ENCODE results near the gene SEC61A2.

GRCh38 chr10:12198156-12198555 lies 68.7 kb downstream of the SEC61A2 start:
- TF ChIP-seq CTCF (conservative IDR thresholded peaks at IDR 0.05) = no peak
- no peak for TF ChIP-seq EZH2 (IDR thresholded peaks at IDR 0.05; ENCODE audit: low read depth)
